Measurements from ENCODE around the gene GAL3ST1. TPM values are rescaled to one million over a fixed set of nuclear protein-coding genes. Genes with fewer than 3 reads are reported as not detected.
"Not testable (repeated sequence)": the region's sequence is repeated elsewhere in the genome, so short reads cannot be mapped to it uniquely, and the experiment has no call there.

The GAL3ST1 gene
- polyA plus RNA-seq, 1 donor from 2014 or later: 1.6 TPM

DNA sequence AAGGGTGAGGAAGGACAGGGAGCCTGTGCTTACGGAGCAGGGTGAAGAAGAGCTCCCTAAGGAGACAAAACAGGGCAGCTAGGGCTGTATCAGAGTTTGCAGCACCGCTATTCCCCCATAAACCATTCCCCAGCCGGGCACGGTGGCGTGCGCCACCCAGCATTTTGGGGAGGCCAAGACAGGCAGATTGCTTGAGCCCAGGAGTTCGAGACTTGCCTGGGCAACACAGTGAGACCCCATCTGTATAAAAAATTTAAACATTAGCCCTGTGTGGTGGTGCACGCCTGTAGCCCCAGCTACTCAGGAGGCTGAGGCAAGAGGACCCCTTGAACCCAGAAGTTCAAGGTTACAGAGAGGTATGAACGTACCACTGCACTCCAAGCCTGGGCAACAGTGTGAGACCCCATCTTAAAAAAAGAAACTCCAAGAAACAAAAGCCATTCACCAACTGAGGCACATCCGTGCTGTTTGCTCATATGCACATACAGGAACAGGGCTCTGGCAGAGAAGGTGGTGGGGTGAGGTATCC is 4.7 kb downstream of the GAL3ST1 start:
- Histone ChIP-seq H2AFZ (ENCODE audit: low read depth, low read length) (no peak overlapping the region), H4K20me1 (ENCODE audit: insufficient read depth) (no peaks in the 10 kb centered on the region), H3K27me3 (ENCODE audit: insufficient read depth, low read depth, low read length) (no peaks in the 10 kb centered on the region), H3K4me2 (ENCODE audit: low read length) (no peak overlapping the region), H3K79me2 (replicated peaks; ENCODE audit: insufficient read depth, low read length) (no peaks in the 10 kb centered on the region), H3K9me2 (ENCODE audit: insufficient read depth, low read length) (no peaks in the 10 kb centered on the region), H3F3A (ENCODE audit: insufficient read depth, low read length, poor library complexity, severe bottlenecking) (no peaks in the 10 kb centered on the region), H3K4me3 (ENCODE audit: low read length) (no peak overlapping the region), H3K27ac (ENCODE audit: low read length) (no peak overlapping the region), H3K9me3 (ENCODE audit: low read length) (no peaks in the 10 kb centered on the region), H3K9ac (ENCODE audit: low read length) (no peak overlapping the region), H3K36me3 (ENCODE audit: insufficient read depth, low read length) (no peaks in the 10 kb centered on the region)
- TF ChIP-seq EP300 (conservative IDR thresholded peaks at IDR 0.05; ENCODE audit: poor library complexity, severe bottlenecking) (no peak), RAD21 (conservative IDR thresholded peaks at IDR 0.05) (no peak)
- TF ChIP-seq, protein P1, sequence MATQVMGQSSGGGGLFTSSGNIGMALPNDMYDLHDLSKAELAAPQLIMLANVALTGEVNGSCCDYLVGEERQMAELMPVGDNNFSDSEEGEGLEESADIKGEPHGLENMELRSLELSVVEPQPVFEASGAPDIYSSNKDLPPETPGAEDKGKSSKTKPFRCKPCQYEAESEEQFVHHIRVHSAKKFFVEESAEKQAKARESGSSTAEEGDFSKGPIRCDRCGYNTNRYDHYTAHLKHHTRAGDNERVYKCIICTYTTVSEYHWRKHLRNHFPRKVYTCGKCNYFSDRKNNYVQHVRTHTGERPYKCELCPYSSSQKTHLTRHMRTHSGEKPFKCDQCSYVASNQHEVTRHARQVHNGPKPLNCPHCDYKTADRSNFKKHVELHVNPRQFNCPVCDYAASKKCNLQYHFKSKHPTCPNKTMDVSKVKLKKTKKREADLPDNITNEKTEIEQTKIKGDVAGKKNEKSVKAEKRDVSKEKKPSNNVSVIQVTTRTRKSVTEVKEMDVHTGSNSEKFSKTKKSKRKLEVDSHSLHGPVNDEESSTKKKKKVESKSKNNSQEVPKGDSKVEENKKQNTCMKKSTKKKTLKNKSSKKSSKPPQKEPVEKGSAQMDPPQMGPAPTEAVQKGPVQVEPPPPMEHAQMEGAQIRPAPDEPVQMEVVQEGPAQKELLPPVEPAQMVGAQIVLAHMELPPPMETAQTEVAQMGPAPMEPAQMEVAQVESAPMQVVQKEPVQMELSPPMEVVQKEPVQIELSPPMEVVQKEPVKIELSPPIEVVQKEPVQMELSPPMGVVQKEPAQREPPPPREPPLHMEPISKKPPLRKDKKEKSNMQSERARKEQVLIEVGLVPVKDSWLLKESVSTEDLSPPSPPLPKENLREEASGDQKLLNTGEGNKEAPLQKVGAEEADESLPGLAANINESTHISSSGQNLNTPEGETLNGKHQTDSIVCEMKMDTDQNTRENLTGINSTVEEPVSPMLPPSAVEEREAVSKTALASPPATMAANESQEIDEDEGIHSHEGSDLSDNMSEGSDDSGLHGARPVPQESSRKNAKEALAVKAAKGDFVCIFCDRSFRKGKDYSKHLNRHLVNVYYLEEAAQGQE (IDR thresholded peaks at IDR 0.05; ENCODE audit: borderline replicate concordance): no peak
- TF ChIP-seq, protein P2, sequence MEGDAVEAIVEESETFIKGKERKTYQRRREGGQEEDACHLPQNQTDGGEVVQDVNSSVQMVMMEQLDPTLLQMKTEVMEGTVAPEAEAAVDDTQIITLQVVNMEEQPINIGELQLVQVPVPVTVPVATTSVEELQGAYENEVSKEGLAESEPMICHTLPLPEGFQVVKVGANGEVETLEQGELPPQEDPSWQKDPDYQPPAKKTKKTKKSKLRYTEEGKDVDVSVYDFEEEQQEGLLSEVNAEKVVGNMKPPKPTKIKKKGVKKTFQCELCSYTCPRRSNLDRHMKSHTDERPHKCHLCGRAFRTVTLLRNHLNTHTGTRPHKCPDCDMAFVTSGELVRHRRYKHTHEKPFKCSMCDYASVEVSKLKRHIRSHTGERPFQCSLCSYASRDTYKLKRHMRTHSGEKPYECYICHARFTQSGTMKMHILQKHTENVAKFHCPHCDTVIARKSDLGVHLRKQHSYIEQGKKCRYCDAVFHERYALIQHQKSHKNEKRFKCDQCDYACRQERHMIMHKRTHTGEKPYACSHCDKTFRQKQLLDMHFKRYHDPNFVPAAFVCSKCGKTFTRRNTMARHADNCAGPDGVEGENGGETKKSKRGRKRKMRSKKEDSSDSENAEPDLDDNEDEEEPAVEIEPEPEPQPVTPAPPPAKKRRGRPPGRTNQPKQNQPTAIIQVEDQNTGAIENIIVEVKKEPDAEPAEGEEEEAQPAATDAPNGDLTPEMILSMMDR (IDR thresholded peaks at IDR 0.05; ENCODE audit: poor library complexity, severe bottlenecking): no peak

DNA sequence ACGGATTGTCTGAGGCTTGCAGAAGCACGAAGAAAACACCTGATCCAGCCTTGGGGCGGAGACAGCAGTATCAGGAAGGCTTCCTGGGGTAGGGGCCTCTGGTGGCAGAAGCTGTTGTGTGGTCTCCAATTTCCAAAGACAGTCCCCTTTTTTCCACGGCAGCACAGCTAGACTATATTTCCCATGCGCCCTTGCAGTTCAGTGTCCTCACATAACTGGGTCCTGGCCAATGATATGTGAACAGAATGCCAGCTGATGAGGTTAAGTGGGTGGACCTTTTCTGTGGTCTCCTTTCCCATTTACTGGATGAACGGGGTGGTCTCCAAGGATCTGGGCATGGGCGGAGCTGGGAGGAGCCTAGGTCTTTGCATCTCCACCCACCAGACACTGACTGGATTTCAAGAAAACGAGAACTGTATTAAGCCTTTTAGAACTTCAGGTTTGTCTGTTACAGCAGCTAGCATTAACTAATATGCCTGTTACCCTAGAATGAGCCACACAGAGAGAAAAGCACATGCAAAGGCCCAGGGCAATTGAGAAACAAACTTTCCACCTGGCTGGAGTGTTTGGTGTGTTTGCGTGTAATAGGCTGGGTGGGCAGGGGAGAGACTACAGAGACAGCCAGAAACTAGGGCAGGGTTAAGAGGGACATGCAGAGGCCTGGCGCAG is 6.2 kb downstream of the GAL3ST1 start:
- Histone ChIP-seq H3K9ac (ENCODE audit: low read length) (no peak overlapping the region), H3K4me3 (ENCODE audit: low read length) (no peak overlapping the region), H3K9me3 (ENCODE audit: low read length) (no peaks in the 10 kb centered on the region), H3K36me3 (ENCODE audit: insufficient read depth, low read length) (no peaks in the 10 kb centered on the region), H3K9me2 (ENCODE audit: insufficient read depth, low read length) (no peaks in the 10 kb centered on the region), H3K79me2 (replicated peaks; ENCODE audit: insufficient read depth, low read length) (no peaks in the 10 kb centered on the region), H3K4me2 (ENCODE audit: low read length) (no peak overlapping the region), H3K27ac (ENCODE audit: low read length) (no peak overlapping the region), H3F3A (ENCODE audit: insufficient read depth, low read length, poor library complexity, severe bottlenecking) (no peaks in the 10 kb centered on the region), H4K20me1 (ENCODE audit: insufficient read depth) (no peaks in the 10 kb centered on the region), H2AFZ (ENCODE audit: low read depth, low read length) (no peak overlapping the region), H3K27me3 (ENCODE audit: insufficient read depth, low read depth, low read length) (no peaks in the 10 kb centered on the region)
- no peak for TF ChIP-seq SMC3 (conservative IDR thresholded peaks at IDR 0.05; ENCODE audit: poor library complexity)
- TF ChIP-seq, protein P2 (IDR thresholded peaks at IDR 0.05; ENCODE audit: poor library complexity, severe bottlenecking): no peak

DNA sequence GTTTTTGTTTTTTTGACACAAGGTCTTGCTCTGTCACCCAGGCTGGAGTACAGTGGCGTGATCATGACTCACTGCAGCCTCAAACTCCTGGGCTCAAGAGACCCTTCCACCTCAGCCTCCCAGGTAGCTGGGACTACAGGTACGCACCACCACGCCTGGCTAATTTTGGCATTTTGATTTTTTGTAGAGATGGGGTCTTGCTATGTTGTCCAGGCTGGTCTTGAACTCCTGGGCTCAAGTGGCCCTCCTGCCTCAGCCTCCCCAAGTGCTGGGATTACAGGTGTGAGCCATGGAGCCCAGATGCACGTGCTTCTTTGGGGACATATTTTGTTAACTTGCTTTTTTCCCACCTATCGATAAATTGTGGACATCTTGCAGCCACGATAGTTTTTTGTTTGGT is 7.2 kb downstream of the GAL3ST1 start:
- not testable (repeated sequence) for H3K9ac ChIP-seq (ENCODE audit: low read length); H3K27ac ChIP-seq (ENCODE audit: low read length); H3K79me2 ChIP-seq (replicated peaks; ENCODE audit: insufficient read depth, low read length); H3F3A ChIP-seq (ENCODE audit: insufficient read depth, low read length, poor library complexity, severe bottlenecking); H3K4me2 ChIP-seq (ENCODE audit: low read length); H4K20me1 ChIP-seq (ENCODE audit: insufficient read depth); H3K9me3 ChIP-seq (ENCODE audit: low read length); H3K4me3 ChIP-seq (ENCODE audit: low read length); H3K36me3 ChIP-seq (ENCODE audit: insufficient read depth, low read length); H3K9me2 ChIP-seq (ENCODE audit: insufficient read depth, low read length); H2AFZ ChIP-seq (ENCODE audit: low read depth, low read length); H3K27me3 ChIP-seq (ENCODE audit: insufficient read depth, low read depth, low read length)

Measured in neural cell (in vitro differentiated cells).